Right lobe of liver (tissue), 6 donors: ENCODE results near the gene NCOA3. TPM values are rescaled to one million over a fixed set of nuclear protein-coding genes. Genes with fewer than 3 reads are reported as not detected.

Source experiments
- ATAC-seq, 4 donors: fragments of 200-7000 bp; cut with Tn5 transposase; one replicate each; pipeline ENCODE4 v1.9.1; 2020; ENCODE audit warnings: mild to moderate bottlenecking in 4 of 4, moderate library complexity in 4 of 4
- DNase-seq, 3 donors: peaks; one replicate each; pipeline ENCODE4 v3.0.0-alpha.2; 2020
- H3K27ac ChIP-seq, 3 donors: fragments of 200-600 bp; one replicate each; pipeline ENCODE4 v1.8.0; 2022
- H3K27me3 ChIP-seq, 2 donors: fragments of 200-600 bp; one replicate each; pipeline ENCODE4 v1.8.0; 2022
- H3K36me3 ChIP-seq, 4 donors: fragments of 200-600 bp; sonication (generic) in 1 of 4; one replicate each; pipeline versions ENCODE4 v1.5.1 to v1.8.0; 2017 to 2022; ENCODE audit warnings: control low read depth in 1 of 4
- H3K4me1 ChIP-seq, 4 donors: fragments of 200-600 bp; sonication (generic) in 1 of 4; one replicate each; pipeline versions ENCODE4 v1.5.1 to v1.8.0; 2017 to 2022; ENCODE audit warnings: control low read depth in 1 of 4
- H3K4me3 ChIP-seq, 3 donors: fragments of 200-600 bp; one replicate each; pipeline ENCODE4 v1.8.0; 2022
- H3K9me3 ChIP-seq, 4 donors: fragments of 200-600 bp; sonication (generic) in 1 of 4; one replicate each; pipeline versions ENCODE4 v1.5.1 to v1.8.0; 2017 to 2022; ENCODE audit warnings: control low read depth in 1 of 4
- POLR2A ChIP-seq: fragments of 450-650 bp; IDR thresholded peaks from one replicate; pipeline ENCODE4 v1.6.1; 2017; ENCODE audit warnings: antibody characterized with exemption, mild to moderate bottlenecking
- WGBS: methylation state at CpG from one replicate; pipeline ENCODE4 v1.1.6; 2018; ENCODE audit warnings: low coverage, low lambda C conversion rate; ENCODE audit not compliant: insufficient coverage; ENCODE audit errors: missing lambda C conversion rate; 5-methylcytosine and 5-hydroxymethylcytosine counted together
- intact Hi-C, 2 donors: fragments of 100-400 bp; cut with DNase I; formaldehyde crosslinking; loops; one replicate each; pipeline versions ENCODE4 v1.11.2 to v1.14.1; 2022
- total RNA-seq, 6 experiments: library from RNA; depleted of rRNA in 2 of 6; stranded (reverse); fragments of >200 nt in 2 of 6; fragmentation: NEBNext Ultra II Directional in 3 of 6; extraction: Animal tissue kit (Norgen Biotek cat#: 25700) in 3 of 6; gene quantifications; one replicate each; pipeline versions ENCODE4 v1.1.0 to v1.2.4, GENCODE V29; 2016 to 2023
- TF ChIP-seq, protein P1 (sequence below), 4 donors: fragments of 200-600 bp in 3 of 4; fragments of 450-650 bp in 1 of 4; IDR thresholded peaks; one replicate each; pipeline versions ENCODE4 v1.5.1 to v1.8.0; 2016 to 2022; ENCODE audit warnings: antibody characterized with exemption in 4 of 4, mild to moderate bottlenecking in 2 of 4
- donor health status: DM: no; HTN: yes; CAD: no.
- donor health status: DM: no; HTN: no; CAD: no.
- donor health status: DM: no; HTN: no; CAD: no.
- donor health status: DM: no; HTN: yes; CAD: no.
- donor health status: DM: no; HTN: yes; CAD: no.

Gene NCOA3
- total RNA-seq, 6 experiments from 2014 or later, result 11.2 to 15.1 (median 13.8) TPM

DNA sequence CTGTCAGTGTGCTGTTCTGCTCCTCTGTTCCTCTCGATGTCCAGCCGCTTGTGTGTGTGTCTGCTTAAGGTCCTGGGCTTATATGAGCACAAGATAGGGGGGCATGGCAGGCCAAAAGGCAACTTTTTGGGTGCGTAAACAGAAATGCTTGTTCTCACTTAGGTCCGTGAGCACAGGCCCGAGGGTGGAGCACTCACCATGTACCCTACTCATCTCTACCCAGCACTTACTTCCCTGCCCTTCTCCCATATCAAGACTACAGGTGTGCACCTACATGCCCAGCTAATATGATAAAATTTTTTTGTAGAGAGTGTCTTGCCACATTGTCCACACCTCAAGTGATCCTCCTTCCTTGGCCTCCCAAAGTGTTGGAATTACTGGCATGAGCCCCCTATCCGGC is 34.3 kb downstream of the NCOA3 start:
- no peak overlapping the region for H3K27ac ChIP-seq

DNA sequence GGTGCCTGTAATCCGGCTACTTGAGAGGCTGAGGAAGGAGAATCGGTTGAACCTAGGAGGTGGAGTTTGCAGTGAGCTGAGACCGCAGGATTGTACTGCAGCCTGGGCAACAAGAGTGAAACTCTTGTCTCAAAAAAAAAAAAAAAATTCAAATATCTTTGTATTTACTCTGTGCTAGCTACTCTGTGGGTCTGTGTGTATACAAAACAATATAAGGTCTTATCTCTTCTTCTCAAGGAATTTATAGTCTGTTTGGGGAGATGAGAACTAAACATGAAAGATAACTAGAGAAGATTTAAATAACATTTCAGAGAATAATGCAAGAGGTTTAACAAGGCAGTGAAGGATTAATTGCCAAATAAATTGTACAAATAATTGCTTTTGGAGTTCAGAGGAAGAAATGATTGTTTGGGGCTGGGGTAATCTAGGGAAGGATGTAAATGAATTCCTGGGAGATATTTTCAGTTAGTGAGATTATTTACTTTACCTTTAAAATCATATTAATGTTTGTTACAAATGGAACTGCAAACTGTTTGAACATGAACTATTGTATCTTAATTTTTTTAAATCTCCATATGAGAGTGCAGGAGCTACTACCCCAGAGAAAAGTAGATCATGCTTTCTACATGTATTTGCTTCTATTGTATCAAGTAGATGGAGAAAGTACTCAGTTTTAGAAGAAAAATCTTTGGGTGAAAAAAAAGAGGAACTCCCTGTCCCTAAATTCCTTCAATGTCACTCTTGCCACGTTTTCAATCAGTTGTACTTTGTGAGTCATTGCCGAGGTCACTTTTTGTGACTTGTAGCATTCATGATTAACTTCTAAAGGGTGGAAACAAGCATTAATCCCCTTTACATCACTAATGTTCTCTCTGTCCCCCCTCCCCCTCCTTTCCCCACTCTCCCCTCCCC is 39.0 kb downstream of the NCOA3 start:
- ATAC-seq, result peak in 1 of 4 donors; percentile 63
- TF ChIP-seq POLR2A, result no peak
- intact Hi-C loops, result no loop called here
- WGBS, result 58% methylated on average over 5 of the region's 5 CpGs
- no peak overlapping the region for H3K27ac ChIP-seq
- H3K4me1 ChIP-seq, result peaks cover 0 to 15% (median 2%) of the 10 kb centered on the region in 4 donors
- H3K27me3 ChIP-seq, result no peaks in the 10 kb centered on the region
- no peak overlapping the region for H3K4me3 ChIP-seq
- no peak for DNase-seq
- H3K36me3 ChIP-seq, result no peaks in the 10 kb centered on the region
- no peaks in the 10 kb centered on the region for H3K9me3 ChIP-seq

More for the DNA sequence above, 34.3 kb downstream of the NCOA3 start:
- whole genome bisulfite sequencing, result 95% methylated on average over 3 of the region's 6 CpGs
- H3K36me3 ChIP-seq, result no peaks in the 10 kb centered on the region
- ATAC-seq (no peak), DNase-seq (no peak)
- no peaks in the 10 kb centered on the region for H3K27me3 ChIP-seq
- intact Hi-C loops, result no loop called here
- no peak overlapping the region for H3K4me3 ChIP-seq
- peaks cover 0 to 15% (median 2%) of the 10 kb centered on the region in 4 donors for H3K4me1 ChIP-seq
- H3K9me3 ChIP-seq, result no peaks in the 10 kb centered on the region
- TF ChIP-seq POLR2A, result no peak
- TF ChIP-seq, protein P1, sequence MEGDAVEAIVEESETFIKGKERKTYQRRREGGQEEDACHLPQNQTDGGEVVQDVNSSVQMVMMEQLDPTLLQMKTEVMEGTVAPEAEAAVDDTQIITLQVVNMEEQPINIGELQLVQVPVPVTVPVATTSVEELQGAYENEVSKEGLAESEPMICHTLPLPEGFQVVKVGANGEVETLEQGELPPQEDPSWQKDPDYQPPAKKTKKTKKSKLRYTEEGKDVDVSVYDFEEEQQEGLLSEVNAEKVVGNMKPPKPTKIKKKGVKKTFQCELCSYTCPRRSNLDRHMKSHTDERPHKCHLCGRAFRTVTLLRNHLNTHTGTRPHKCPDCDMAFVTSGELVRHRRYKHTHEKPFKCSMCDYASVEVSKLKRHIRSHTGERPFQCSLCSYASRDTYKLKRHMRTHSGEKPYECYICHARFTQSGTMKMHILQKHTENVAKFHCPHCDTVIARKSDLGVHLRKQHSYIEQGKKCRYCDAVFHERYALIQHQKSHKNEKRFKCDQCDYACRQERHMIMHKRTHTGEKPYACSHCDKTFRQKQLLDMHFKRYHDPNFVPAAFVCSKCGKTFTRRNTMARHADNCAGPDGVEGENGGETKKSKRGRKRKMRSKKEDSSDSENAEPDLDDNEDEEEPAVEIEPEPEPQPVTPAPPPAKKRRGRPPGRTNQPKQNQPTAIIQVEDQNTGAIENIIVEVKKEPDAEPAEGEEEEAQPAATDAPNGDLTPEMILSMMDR (IDR thresholded peaks at IDR 0.05), result no peak

DNA sequence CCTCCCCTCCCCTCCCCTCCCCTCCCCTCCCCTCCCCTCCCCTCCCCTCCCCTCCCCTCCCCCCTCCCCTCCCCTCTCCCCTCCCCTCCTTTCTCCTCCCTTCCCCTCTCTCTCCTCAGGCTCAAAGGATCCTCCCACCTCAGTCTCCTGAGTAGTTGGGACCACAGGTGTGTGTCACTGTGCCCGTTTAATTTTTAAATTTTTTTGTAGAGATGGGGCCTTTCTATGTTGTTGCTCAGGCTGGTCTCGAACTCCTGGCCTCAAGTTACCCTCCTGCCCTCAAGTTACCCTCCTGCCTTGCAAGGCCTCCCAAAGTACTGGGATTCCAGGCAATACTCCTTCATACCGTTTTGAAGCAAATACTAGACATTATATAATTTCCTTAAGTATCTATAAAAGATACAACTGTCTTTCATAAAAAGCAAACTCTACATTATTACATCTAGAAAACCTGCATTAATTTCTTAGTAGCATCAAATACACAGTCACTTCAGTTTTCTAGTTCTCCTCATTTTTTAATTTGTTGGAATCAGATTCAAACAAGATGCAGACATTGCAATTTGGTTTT is 39.8 kb downstream of the NCOA3 start:
- H3K4me1 ChIP-seq, result peaks cover 0 to 15% (median 2%) of the 10 kb centered on the region in 4 donors
- 65% methylated on average over 3 of the region's 3 CpGs for WGBS
- intact Hi-C loops, result no loop called here
- no peak overlapping the region for H3K4me3 ChIP-seq
- DNase-seq (no peak), ATAC-seq (no peak)
- TF ChIP-seq, protein P1 (IDR thresholded peaks at IDR 0.05), result no peak
- no peak for TF ChIP-seq POLR2A
- no peaks in the 10 kb centered on the region for H3K27me3 ChIP-seq
- no peak overlapping the region for H3K27ac ChIP-seq
- H3K36me3 ChIP-seq, result no peaks in the 10 kb centered on the region
- H3K9me3 ChIP-seq, result no peaks in the 10 kb centered on the region

DNA sequence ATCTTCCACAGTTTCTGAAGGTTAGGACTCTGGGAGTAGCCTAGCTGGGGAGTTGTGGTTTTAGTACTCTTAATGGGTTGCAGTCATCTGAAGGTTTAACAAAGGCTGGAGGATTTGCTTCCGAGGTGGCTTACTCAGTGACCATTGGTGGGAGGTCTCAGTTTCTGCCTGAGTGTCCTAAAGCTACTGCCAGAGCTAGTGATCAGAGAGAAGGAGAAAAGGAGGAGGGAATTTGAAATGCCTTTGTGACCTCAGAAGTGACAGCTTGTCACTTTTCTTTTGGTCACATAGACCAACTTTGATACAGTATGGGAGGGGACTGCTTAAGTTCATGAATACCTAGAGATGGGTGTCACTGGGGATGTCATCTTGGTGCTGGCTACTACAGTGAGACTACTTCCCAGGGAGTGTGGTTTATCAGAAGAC is 41.3 kb downstream of the NCOA3 start:
- no peaks in the 10 kb centered on the region for H3K27me3 ChIP-seq
- peaks cover 0 to 15% (median 2%) of the 10 kb centered on the region in 4 donors for H3K4me1 ChIP-seq
- DNase-seq (no peak), ATAC-seq (no peak)
- H3K27ac ChIP-seq, result no peak overlapping the region
- WGBS, result 33% methylated on average over 1 of the region's 1 CpG
- no peak overlapping the region for H3K4me3 ChIP-seq
- no peaks in the 10 kb centered on the region for H3K9me3 ChIP-seq
- TF ChIP-seq, protein P1 (IDR thresholded peaks at IDR 0.05), result no peak
- no peak for TF ChIP-seq POLR2A
- no peaks in the 10 kb centered on the region for H3K36me3 ChIP-seq
- intact Hi-C loops, result no loop called here

DNA sequence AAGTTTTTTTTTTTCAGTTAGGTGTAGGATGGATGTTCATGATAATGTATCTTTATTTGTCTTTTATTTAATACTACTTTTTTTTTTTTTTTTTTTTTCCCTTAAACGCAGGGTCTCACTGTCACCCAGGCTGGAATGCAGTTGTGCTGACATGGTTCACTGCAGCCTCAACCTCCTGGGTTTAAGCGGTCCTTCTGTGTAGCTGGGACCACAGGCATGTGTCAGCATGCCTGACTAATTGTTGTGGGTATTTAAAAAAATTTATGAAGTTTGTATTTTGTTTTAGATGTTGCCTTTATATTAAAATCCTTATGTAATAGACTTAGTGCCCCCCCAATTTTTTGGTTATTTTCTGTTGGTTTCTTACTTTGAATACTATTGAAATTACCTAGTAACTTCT is 42.6 kb downstream of the NCOA3 start:
- Histone ChIP-seq H3K4me3 (no peak overlapping the region), H3K27ac (no peak overlapping the region), H3K9me3 (no peaks in the 10 kb centered on the region), H3K36me3 (no peaks in the 10 kb centered on the region), H3K27me3 (no peaks in the 10 kb centered on the region), H3K4me1 (peaks cover 0 to 15% (median 2%) of the 10 kb centered on the region in 4 donors)
- no peak for TF ChIP-seq POLR2A
- TF ChIP-seq, protein P1 (IDR thresholded peaks at IDR 0.05), result no peak
- DNase-seq (no peak), ATAC-seq (no peak)
- intact Hi-C loops, result no loop called here
- 88% methylated on average over 1 of the region's 2 CpGs for WGBS
